MM.1S (cell line): Measurements from ENCODE around the gene RGSL1.

ENCODE experiments used
- CTCF ChIP-seq: fragments of 300-600 bp; sonication (generic); IDR thresholded peaks from 2 replicates; pipeline ENCODE4 v1.5.1; 2016; ENCODE audit warnings: antibody characterized with exemption, low read length, mixed read lengths
- EZH2 ChIP-seq: fragments of 300-600 bp; sonication (generic); optimal IDR thresholded peaks from 2 replicates; pipeline ENCODE3; 2017; ENCODE audit warnings: low read depth, mild to moderate bottlenecking, antibody characterized with exemption, low read length, mixed read lengths

- TF ChIP-seq EZH2 (no peak), CTCF (no peak)
Measured at GRCh38 chr1:182525342-182525741, 75.4 kb downstream of the RGSL1 start.
